Erythroblast (primary cell): ENCODE data around the gene IL17B.

Experiments
- DNase-seq, 2 experiments: peaks; one replicate each; lab custom pipeline; 2025; lab: John Stamatoyannopoulos, UW
- GATA1 ChIP-seq: IDR thresholded peaks from 2 replicates; pipeline ENCODE4 v1.6.1; 2011; ENCODE audit warnings: low read depth, mild to moderate bottlenecking, control low read depth, low read length, moderate library complexity
- POLR2A ChIP-seq: IDR thresholded peaks from 2 replicates; pipeline ENCODE4 v1.6.1; 2011; ENCODE audit warnings: mild to moderate bottlenecking, low read length

The IL17B gene

DNA sequence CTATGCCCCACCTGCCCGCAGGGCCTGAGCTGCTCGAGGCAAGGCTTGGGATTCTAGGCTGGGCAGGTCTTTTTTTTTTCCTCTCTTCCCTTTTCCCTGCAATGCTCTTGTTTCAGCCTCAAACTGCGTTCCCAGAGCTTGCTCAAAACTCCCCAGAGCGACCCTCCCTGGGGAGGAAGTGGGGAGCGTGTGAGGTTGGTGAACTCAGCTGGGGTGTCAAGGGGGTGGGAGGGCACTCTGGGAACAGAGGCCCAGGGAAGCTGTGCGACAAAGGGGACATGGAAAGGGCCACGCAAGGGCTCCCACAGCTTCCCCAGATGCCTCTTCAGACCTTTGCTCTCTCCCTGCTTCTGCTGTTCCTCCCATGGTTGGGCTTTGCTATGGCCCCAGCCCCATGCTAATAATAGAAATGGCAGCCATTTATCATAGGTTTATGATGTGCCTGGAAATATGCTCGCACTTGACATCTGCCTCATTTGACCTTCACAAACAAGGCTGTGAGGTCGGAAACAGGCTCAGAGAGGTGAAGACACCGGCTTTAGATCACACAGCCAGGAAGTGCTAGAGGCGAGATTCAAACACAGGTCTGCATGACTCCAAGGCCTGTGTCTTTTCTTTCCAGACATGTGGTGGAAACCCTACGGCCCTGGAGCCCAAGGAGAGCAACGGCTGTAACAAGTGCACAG, 40.9 kb upstream of the IL17B start:
- no peak for DNase-seq
- no peak for TF ChIP-seq GATA1
- TF ChIP-seq POLR2A: no peak

DNA sequence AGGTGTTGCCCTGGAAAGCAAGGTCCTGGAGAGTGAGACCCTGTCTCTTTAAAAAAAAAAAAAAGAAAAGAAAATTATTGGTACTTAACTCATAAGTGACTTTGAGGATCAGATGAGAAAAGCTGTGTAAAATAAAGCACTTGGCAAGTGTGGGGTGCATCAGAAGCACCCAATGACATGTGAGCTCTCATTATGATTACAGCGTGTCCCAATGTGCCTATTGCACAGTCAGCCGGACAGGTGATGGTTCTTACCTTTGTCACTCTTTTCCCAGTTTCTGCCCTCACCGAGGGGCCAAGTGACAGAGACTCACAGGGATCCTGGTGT, 40.4 kb upstream of the IL17B start:
- no peak for DNase-seq
- TF ChIP-seq GATA1 (no peak), POLR2A (no peak)

- DNase-seq: peak in 1 of 2 experiments; percentile 8
Measured at GRCh38 chr5:149418910-149419531, 39.9 kb upstream of the IL17B start.

DNA sequence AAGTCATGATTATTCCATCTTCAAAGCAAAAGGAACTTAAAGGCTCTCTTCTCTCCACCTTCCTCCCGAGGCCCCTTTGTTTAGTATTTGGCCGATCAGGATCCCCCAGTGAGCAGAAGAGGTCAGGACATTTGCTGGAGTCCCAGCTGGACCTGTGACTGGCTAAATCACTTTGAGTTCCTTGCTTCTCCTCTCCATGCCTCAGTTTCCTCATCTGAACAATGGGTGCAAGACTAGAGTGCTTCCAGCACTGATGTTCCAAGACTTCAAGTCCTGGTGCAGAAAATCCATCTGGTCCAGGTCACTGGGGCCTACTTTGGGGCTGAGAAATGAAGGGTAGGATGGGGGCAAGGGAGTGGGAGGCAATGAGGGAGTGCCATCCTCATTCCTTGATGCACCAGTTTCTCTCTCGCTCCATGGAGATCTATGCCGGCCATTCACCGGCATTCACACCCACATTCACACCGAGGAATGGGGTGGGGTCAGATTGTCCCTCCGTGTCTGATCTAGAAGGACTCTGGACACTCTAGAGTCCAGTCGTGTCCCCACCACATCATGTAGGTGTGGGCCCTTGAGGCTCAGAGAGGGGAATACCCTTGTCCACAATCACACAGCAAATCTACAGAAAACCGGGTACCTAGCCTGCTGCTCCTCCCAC, 38.7 kb upstream of the IL17B start:
- TF ChIP-seq GATA1 (no peak), POLR2A (no peak)
- DNase-seq: no peak

More at GRCh38 chr5:149418910-149419531, 39.9 kb upstream of the IL17B start:
- TF ChIP-seq GATA1 (no peak), POLR2A (no peak)

DNA sequence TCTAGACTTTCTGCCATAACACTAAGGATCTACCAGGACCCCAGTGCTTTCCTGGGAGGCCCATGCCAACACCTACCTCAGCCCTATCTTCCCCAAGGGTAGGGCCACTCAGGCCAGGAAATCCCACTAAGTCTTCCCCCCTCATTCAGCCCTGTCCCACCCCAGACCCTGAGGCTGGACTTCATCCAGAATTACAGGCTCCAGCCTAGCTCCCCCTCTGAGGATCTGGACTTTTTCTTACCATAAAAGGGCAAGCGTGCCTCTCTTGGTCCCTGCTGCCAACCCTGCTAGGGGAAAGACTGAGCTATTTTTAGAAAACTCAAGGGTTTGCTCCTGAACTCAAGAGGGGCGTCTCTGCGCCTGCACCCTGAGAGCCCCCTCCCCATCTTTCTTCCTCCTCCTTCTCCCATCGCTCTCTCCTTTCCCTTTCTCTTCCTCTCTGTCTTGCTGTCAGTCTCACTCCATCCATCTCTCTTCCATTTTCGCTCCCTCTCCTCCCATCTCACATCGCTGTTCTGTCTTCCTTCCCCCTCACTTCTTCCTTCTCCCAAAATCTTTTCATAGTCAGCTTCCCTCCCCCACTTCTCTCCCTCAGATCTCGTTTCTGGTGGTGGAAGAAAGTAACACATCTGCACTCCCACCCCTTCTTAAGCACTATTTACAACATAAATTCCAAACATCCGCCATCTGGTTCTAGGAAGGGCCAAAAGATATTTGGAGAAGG, 38.1 kb upstream of the IL17B start:
- TF ChIP-seq GATA1: no peak
- TF ChIP-seq POLR2A: no peak
- DNase-seq: no peak

- TF ChIP-seq POLR2A (no peak), GATA1 (no peak)
Measured at GRCh38 chr5:149415066-149415967, 36.2 kb upstream of the IL17B start.

DNA sequence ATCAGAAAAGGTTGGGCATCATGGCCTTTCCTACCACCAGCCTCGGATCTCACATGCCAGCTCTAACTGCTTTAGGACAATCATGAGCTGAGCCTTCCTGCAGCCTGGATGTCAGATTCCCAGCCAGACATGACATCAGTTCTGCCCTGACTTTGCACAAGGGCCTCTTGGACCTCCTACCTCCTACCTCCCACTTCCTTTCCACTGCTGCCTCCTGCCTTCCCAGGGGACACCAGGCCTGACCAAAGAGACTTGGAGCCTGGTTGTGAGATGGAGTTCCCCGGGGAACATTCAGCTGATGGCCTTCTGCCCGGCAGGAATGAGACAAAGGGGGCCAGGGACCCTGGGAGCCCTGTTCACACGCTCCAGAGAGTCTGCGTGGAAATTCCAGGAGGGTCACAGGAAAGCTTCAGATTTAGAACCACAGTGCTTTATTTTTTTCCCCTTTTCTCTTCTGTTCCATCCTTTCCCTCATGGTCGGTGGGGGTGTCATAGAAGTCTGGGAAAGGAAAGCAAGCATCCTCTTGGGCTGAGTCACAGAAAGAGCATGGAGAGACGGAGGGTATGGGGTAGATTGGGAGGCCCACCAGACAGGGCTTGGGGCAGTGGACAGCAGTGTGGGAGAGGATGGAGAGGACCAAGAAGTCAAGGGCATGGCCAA, 35.4 kb upstream of the IL17B start:
- DNase-seq: no peak
- TF ChIP-seq POLR2A: no peak
- no peak for TF ChIP-seq GATA1

More at GRCh38 chr5:149415066-149415967, 36.2 kb upstream of the IL17B start:
- no peak for DNase-seq

DNA sequence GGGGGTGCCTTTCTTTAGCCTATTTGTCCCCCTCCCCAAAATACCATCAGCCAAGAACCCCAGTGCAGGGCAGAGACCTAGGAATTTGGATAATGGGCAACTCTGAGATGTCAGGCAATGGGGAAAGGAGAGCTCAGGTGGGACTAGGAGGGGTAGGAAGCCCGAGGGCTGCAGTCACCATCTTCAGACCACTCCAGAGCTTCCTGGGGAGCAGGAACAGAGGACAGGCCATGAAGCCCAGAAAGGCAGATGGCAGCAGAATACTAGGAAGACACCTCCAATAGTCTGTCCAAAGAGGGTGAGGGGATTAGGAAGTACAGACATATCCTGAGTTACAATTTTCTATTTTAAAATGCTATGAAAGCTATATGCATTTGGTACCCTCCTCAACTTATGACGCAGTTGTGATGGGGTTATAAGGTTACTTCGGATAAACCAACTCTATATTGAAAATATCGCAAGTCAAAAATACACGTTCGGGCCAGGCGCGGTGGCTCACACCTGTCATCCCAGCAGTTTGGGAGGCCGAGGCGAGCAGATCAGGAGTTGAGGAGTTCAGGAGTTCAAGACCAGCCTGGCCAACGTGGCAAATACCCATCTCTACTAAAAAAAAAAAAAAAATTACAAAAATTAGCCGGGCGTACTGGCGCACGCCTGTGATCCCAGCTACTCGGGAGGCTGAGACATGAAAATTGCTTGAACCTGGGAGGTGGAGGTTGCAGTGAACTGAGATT, 34.6 kb upstream of the IL17B start:
- DNase-seq: no peak
- TF ChIP-seq POLR2A (no peak), GATA1 (no peak)

DNA sequence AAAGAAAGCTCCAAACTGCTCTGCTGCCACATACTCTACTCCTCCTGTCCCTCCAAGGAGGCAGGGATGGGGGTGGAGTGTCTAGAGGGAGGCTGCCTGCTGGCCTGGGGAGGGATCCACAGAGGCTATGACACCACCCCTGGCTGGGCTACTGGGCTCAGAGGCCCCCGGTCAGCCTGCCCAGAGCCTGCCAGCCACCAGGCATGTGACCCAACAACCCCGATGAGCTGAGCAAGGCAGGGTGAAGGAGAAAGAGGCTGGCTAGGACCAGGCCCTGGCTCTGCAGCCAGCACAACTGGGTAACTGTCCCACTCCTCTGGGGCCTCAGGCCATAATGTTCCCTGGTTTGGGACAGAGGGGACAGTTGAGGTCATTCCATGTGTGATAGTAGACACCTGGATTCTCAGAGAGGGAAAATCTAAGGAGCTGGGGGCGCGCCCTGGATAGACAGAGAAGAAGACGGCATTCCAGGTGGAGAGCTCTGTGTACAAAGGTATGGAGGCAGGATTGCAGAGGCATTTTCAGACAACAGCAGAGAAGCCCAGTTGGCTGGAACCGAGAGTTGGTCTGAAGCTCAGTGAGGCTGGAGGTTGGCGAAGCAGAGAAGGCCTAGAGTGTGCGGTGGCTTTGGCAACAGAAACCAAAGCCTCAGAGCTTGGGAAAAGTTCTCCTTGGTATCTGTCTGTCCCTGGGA, 33.8 kb upstream of the IL17B start:
- TF ChIP-seq POLR2A (no peak), GATA1 (no peak)
- DNase-seq: no peak

DNA sequence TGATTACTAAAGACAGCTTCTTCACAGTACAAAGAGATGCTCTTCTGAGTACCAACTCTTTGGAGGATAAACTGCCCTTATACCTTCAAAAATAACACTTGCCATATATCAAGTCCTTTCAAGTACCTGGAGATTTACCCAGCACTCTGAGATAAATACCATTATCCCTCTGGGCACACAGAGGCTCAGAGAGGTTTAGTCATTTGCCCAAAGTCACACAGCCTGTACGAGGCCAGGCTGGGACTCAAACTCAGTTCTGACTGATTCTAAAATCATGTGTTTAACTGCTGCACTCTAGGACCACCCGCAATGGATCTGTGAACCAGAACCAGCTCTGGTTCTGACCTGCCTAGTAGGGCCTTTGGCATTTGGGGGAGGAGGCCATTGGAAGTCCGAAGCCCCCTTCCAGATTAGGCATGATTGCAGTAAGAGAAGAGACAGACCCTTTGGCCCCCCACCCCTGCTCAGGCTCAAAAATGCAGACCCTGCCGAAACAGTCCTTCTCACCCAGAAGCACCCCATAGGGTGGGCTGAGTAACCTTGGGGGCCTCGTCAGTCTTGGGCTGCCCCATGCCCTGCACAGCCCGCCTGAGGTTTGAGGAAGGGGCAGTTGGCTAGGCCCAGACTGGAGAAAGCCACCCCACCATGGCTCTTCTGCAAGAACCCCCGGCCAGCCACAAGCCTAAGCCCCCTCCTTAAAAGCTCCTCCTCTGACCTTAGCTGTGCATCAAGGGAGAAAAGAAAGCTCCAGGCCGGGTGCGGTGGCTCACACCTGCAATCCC, 32.8 kb upstream of the IL17B start:
- TF ChIP-seq GATA1: no peak
- no peak for TF ChIP-seq POLR2A
- DNase-seq: no peak
